ENCODE measurements around the gene LRRC40. TPM values are rescaled to one million over a fixed set of nuclear protein-coding genes. Genes with fewer than 3 reads are reported as not detected.

Gene LRRC40
- 10 to 100 TPM; 21.4 to 24.0 TPM for total RNA-seq

- H3K36me3 Mint-ChIP-seq (ENCODE audit: low read depth) = peaks cover 52% of the 10 kb centered on the region
- peak; percentile 95 for ATAC-seq (replicated peaks)
- H3K4me3 Mint-ChIP-seq = peak within 1 kb of the TSS; percentile 96
- peaks cover 33% of the 10 kb centered on the region for H3K4me1 Mint-ChIP-seq
- H3K27ac Mint-ChIP-seq = peak within 1 kb of the TSS; percentile 99
- H3K9me3 Mint-ChIP-seq = no peaks in the 10 kb centered on the region
- no peaks in the 10 kb centered on the region for H3K27me3 Mint-ChIP-seq
These were observed at the start of gene LRRC40 for GRCh38 chr1:70205434-70206118. Gene LRRC40, minus strand, starts transcription at chr1:70205579. Its CDS starts 39 bp downstream, at chr1:70205540.

- H3K27ac Mint-ChIP-seq = peak overlapping the region; percentile 64
- peaks cover 3% of the 10 kb centered on the region for H3K4me1 Mint-ChIP-seq
- no peaks in the 10 kb centered on the region for H3K9me3 Mint-ChIP-seq
- no peak overlapping the region for H3K4me3 Mint-ChIP-seq
- ATAC-seq (replicated peaks) = no peak
- H3K27me3 Mint-ChIP-seq = no peaks in the 10 kb centered on the region
- peaks cover 94% of the 10 kb centered on the region for H3K36me3 Mint-ChIP-seq (ENCODE audit: low read depth)
These were observed 43.4 kb upstream of the LRRC40 start for GRCh38 chr1:70248729-70249128.

GRCh38 chr1:70247768-70248167 lies 42.4 kb upstream of the LRRC40 start:
- peak; percentile 77 for ATAC-seq (replicated peaks)
- peaks cover 100% of the 10 kb centered on the region for H3K36me3 Mint-ChIP-seq (ENCODE audit: low read depth)
- H3K27ac Mint-ChIP-seq = peak overlapping the region; percentile 64
- peaks cover 3% of the 10 kb centered on the region for H3K4me1 Mint-ChIP-seq
- H3K4me3 Mint-ChIP-seq = no peak overlapping the region
- no peaks in the 10 kb centered on the region for H3K27me3 Mint-ChIP-seq
- H3K9me3 Mint-ChIP-seq = no peaks in the 10 kb centered on the region

GRCh38 chr1:70247122-70247521 lies 41.7 kb upstream of the LRRC40 start:
- peak overlapping the region; percentile 64 for H3K27ac Mint-ChIP-seq
- H3K36me3 Mint-ChIP-seq (ENCODE audit: low read depth) = peaks cover 100% of the 10 kb centered on the region
- no peak for ATAC-seq (replicated peaks)
- H3K4me3 Mint-ChIP-seq = no peak overlapping the region
- no peaks in the 10 kb centered on the region for H3K27me3 Mint-ChIP-seq
- peaks cover 3% of the 10 kb centered on the region for H3K4me1 Mint-ChIP-seq
- H3K9me3 Mint-ChIP-seq = no peaks in the 10 kb centered on the region

- no peak overlapping the region for H3K4me3 Mint-ChIP-seq
- H3K36me3 Mint-ChIP-seq (ENCODE audit: low read depth) = peaks cover 100% of the 10 kb centered on the region
- no peaks in the 10 kb centered on the region for H3K27me3 Mint-ChIP-seq
- H3K4me1 Mint-ChIP-seq = peaks cover 6% of the 10 kb centered on the region
- H3K27ac Mint-ChIP-seq = no peak overlapping the region
- no peak for ATAC-seq (replicated peaks)
- H3K9me3 Mint-ChIP-seq = no peaks in the 10 kb centered on the region
These were observed 34.6 kb upstream of the LRRC40 start for GRCh38 chr1:70239940-70240339.

GRCh38 chr1:70234733-70235132 lies 29.4 kb upstream of the LRRC40 start:
- H3K9me3 Mint-ChIP-seq = no peaks in the 10 kb centered on the region
- H3K27me3 Mint-ChIP-seq = no peaks in the 10 kb centered on the region
- no peak overlapping the region for H3K4me3 Mint-ChIP-seq
- ATAC-seq (replicated peaks) = no peak
- H3K36me3 Mint-ChIP-seq (ENCODE audit: low read depth) = peaks cover 100% of the 10 kb centered on the region
- H3K27ac Mint-ChIP-seq = no peak overlapping the region
- H3K4me1 Mint-ChIP-seq = no peaks in the 10 kb centered on the region

GRCh38 chr1:70231475-70231874 lies 26.1 kb upstream of the LRRC40 start:
- Mint-ChIP-seq H3K27ac (no peak overlapping the region), H3K36me3 (ENCODE audit: low read depth) (peaks cover 100% of the 10 kb centered on the region), H3K9me3 (no peaks in the 10 kb centered on the region), H3K4me1 (no peaks in the 10 kb centered on the region), H3K27me3 (no peaks in the 10 kb centered on the region), H3K4me3 (no peak overlapping the region)
- no peak for ATAC-seq (replicated peaks)

GRCh38 chr1:70228670-70229069 lies 23.3 kb upstream of the LRRC40 start:
- H3K4me1 Mint-ChIP-seq = peaks cover 11% of the 10 kb centered on the region
- H3K27ac Mint-ChIP-seq = no peak overlapping the region
- H3K4me3 Mint-ChIP-seq = no peak overlapping the region
- no peaks in the 10 kb centered on the region for H3K9me3 Mint-ChIP-seq
- no peak for ATAC-seq (replicated peaks)
- peaks cover 100% of the 10 kb centered on the region for H3K36me3 Mint-ChIP-seq (ENCODE audit: low read depth)
- H3K27me3 Mint-ChIP-seq = no peaks in the 10 kb centered on the region

GRCh38 chr1:70227439-70227838 lies 22.1 kb upstream of the LRRC40 start:
- Mint-ChIP-seq H3K27ac (peak overlapping the region; percentile 36), H3K36me3 (ENCODE audit: low read depth) (peaks cover 100% of the 10 kb centered on the region), H3K4me3 (no peak overlapping the region), H3K9me3 (no peaks in the 10 kb centered on the region), H3K4me1 (peaks cover 17% of the 10 kb centered on the region), H3K27me3 (no peaks in the 10 kb centered on the region)
- ATAC-seq (replicated peaks) = no peak

GRCh38 chr1:70224954-70225353 lies 19.6 kb upstream of the LRRC40 start:
- Mint-ChIP-seq H3K4me1 (peaks cover 20% of the 10 kb centered on the region), H3K27ac (no peak overlapping the region)
- no peak for ATAC-seq (replicated peaks)

GRCh38 chr1:70222716-70223235 lies 17.4 kb upstream of the LRRC40 start:
- Mint-ChIP-seq H3K4me1 (peaks cover 22% of the 10 kb centered on the region), H3K27me3 (no peaks in the 10 kb centered on the region), H3K27ac (peak overlapping the region; percentile 88), H3K36me3 (ENCODE audit: low read depth) (peaks cover 74% of the 10 kb centered on the region), H3K9me3 (no peaks in the 10 kb centered on the region), H3K4me3 (peak overlapping the region; percentile 91)
- no peak for ATAC-seq (replicated peaks)

More at GRCh38 chr1:70224954-70225353, 19.6 kb upstream of the LRRC40 start:
- Mint-ChIP-seq H3K27me3 (no peaks in the 10 kb centered on the region), H3K9me3 (no peaks in the 10 kb centered on the region), H3K4me3 (peak overlapping the region; percentile 91), H3K36me3 (ENCODE audit: low read depth) (peaks cover 93% of the 10 kb centered on the region)

GRCh38 chr1:70221238-70222121 lies 16.1 kb upstream of the LRRC40 start, which contains the start of gene SRSF11:
Gene SRSF11, plus strand, starts transcription at chr1:70221380. Its CDS starts 257 bp downstream, at chr1:70221637.
- ATAC-seq (replicated peaks) = peak; percentile 95
- Mint-ChIP-seq H3K36me3 (ENCODE audit: low read depth) (peaks cover 74% of the 10 kb centered on the region), H3K27me3 (no peaks in the 10 kb centered on the region), H3K4me1 (peaks cover 22% of the 10 kb centered on the region), H3K27ac (peak within 1 kb of the TSS; percentile 88), H3K4me3 (peak within 1 kb of the TSS; percentile 91), H3K9me3 (no peaks in the 10 kb centered on the region)

- Mint-ChIP-seq H3K27ac (peak overlapping the region; percentile 88), H3K27me3 (no peaks in the 10 kb centered on the region), H3K4me1 (peaks cover 22% of the 10 kb centered on the region), H3K36me3 (ENCODE audit: low read depth) (peaks cover 74% of the 10 kb centered on the region), H3K4me3 (peak overlapping the region; percentile 91), H3K9me3 (no peaks in the 10 kb centered on the region)
- no peak for ATAC-seq (replicated peaks)
These were observed 15.3 kb upstream of the LRRC40 start for GRCh38 chr1:70220517-70221237.

- ATAC-seq (replicated peaks) = no peak
- peak overlapping the region; percentile 76 for H3K27ac Mint-ChIP-seq
- peaks cover 74% of the 10 kb centered on the region for H3K36me3 Mint-ChIP-seq (ENCODE audit: low read depth)
- H3K9me3 Mint-ChIP-seq = no peaks in the 10 kb centered on the region
- peak overlapping the region; percentile 91 for H3K4me3 Mint-ChIP-seq
- H3K4me1 Mint-ChIP-seq = peaks cover 22% of the 10 kb centered on the region
- H3K27me3 Mint-ChIP-seq = no peaks in the 10 kb centered on the region
These were observed 14.6 kb upstream of the LRRC40 start for GRCh38 chr1:70220015-70220414.
